ENCODE measurements around the gene PRDX2. TPM values are rescaled to one million over a fixed set of nuclear protein-coding genes. Genes with fewer than 3 reads are reported as not detected.

Gene PRDX2
- total RNA-seq, 1 donor from 2014 or later = 190 TPM

DNA sequence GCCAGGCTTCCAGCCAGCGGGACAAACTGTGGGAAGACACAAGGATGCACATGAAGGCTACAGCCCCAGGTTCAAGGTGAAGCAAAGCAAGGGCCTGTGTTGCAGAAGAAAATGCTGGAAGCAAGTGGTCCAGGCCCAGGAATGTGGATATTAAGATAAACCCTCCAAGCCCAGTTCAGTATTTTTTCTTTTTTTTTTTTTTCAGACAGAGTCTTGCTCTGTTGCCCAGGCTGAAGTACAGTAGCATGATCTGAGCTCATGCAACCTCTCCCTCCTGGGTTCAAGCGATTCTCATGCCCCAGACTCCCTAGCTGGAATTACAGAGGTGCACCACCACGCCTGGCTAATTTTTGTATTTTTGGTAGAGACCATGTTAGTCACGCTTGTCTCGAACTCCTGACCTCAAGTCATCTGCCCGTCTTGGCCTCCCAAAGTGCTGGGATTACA, 4.4 kb downstream of the PRDX2 start:
- TF ChIP-seq POLR2A (IDR thresholded peaks at IDR 0.05) (no peak), CTCF (IDR thresholded peaks at IDR 0.05) (no peak), POLR2AphosphoS5 (IDR thresholded peaks at IDR 0.05; ENCODE audit: insufficient read depth in 1 of 2, low read depth in 1 of 2) (no peak)

DNA sequence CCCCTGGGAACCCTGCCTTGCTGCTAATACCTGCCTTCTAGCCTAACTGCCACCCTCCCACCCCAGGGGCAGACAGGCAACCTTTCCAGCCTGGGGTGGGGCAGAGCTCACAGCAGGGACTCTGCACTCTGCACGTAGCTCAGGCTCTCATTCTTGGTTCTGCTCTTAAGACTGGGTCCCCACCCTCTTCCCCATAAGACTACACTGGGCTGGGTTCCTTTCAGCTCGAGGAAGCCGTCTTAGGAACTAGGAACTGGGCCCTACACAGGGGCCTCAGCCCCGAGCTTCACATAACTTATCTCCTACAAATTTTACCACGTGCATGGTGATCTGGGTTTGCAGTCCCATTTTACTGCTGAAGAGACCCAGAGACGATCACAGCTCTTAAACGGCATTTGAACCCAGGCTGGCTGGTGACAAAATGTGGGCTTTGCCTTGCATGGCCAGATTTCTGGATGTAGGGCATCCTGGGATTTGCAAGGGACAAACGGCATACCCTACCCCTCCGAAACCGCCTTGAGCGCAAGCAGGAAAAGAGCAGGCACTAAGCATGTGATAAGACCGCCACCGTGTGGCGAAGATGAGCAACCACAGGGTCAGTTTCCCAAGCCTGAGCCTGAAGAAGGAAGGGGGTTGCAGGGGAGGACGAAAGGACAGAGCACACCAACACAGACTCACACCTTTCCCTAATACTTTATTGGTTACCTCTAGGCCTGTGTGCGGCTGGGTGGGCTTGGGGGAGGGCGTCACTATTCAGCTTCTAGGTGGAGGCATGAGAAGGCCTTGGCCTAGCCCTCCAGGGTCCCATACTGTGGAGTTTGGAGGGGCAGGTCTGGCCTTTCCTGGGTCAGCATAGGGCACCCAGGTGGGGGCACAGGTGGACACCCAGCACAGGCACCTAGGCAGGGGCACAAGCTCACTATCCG, 5.2 kb downstream of the PRDX2 start:
- Histone ChIP-seq H3K36me3 (peaks cover 0 to 16% of the 10 kb centered on the region in 2 donors), H3K9me3 (no peaks in the 10 kb centered on the region), H3K4me1 (peaks cover 38% of the 10 kb centered on the region), H3K27ac (peak overlapping the region; percentile 65), H3K4me3 (no peak overlapping the region), H3K27me3 (no peaks in the 10 kb centered on the region)
- TF ChIP-seq POLR2A (IDR thresholded peaks at IDR 0.05) = no peak
- peak in 1 of 2 donors; percentile 73 for TF ChIP-seq POLR2AphosphoS5 (IDR thresholded peaks at IDR 0.05; ENCODE audit: insufficient read depth in 1 of 2, low read depth in 1 of 2)
- peak; percentile 95 to 98 (median 96) for TF ChIP-seq CTCF (IDR thresholded peaks at IDR 0.05)
- DNase-seq (ENCODE audit: extremely low spot score in 2 of 2) = peak in 1 of 2 donors; percentile 90
- intact Hi-C loops (cut with DNase I) = loop anchor here (1.0 kb wide), 1 partner anchor 18 kb away; no protein-coding TSS in a partner anchor

More for the DNA sequence above, 4.4 kb downstream of the PRDX2 start:
- intact Hi-C loops (cut with DNase I) = no loop called here
- Histone ChIP-seq H3K4me3 (no peak overlapping the region), H3K27ac (no peak overlapping the region), H3K9me3 (no peaks in the 10 kb centered on the region), H3K4me1 (peaks cover 44% of the 10 kb centered on the region), H3K36me3 (peaks cover 0 to 16% of the 10 kb centered on the region in 2 donors), H3K27me3 (no peaks in the 10 kb centered on the region)
- DNase-seq (ENCODE audit: extremely low spot score in 2 of 2) = no peak

- intact Hi-C loops (cut with DNase I) = no loop called here
- H3K4me3 ChIP-seq = no peak overlapping the region
- H3K4me1 ChIP-seq = peaks cover 23% of the 10 kb centered on the region
- H3K27me3 ChIP-seq = no peaks in the 10 kb centered on the region
- peak in 1 of 2 donors; percentile 86 for DNase-seq (ENCODE audit: extremely low spot score in 2 of 2)
- TF ChIP-seq POLR2AphosphoS5 (IDR thresholded peaks at IDR 0.05; ENCODE audit: insufficient read depth in 1 of 2, low read depth in 1 of 2) (no peak), CTCF (IDR thresholded peaks at IDR 0.05) (no peak), POLR2A (IDR thresholded peaks at IDR 0.05) (no peak)
- peaks cover 0 to 13% of the 10 kb centered on the region in 2 donors for H3K36me3 ChIP-seq
- H3K9me3 ChIP-seq = no peaks in the 10 kb centered on the region
- peak overlapping the region; percentile 97 for H3K27ac ChIP-seq
These were observed 6.6 kb downstream of the PRDX2 start for GRCh38 chr19:12794971-12795381.

DNA sequence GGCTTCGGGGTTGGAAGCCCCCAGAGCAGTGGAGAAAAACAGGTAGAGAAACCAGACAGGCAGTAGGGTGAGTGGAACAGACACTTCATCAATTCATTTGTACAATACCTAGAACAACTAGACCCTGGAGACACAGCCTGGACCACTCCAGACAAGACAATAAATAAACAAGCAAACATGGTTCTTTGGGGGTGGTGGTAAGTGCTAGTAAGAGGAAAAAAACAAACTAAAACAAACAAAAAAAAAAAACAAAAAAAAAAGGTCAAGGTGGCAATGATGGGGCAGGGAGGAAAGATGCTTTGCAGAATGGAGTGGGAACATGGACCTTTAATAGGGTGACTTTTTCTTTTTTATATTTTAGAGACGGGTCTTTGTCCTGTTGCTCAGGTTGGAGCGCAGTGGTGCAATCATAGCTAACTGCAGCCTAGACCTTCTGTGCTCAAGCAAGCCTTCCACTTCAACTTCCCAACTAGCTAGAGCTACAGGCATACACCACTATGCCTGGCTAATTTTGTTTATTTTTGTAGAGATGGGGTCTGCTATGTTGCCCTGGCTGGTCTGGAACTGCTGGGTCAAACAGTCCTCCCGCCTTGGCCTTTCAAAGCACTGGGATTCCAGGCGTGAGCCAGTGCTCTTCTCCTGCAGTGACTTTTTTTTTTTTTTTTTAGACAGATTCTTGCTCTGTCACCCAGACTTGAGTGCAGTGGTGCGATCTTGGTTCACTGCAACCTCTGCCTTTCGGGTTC, 7.2 kb downstream of the PRDX2 start:
- Histone ChIP-seq H3K36me3 (peaks cover 0 to 7% of the 10 kb centered on the region in 2 donors), H3K27me3 (no peaks in the 10 kb centered on the region), H3K4me3 (peak overlapping the region; percentile 85 to 96), H3K9me3 (no peaks in the 10 kb centered on the region), H3K27ac (peak overlapping the region; percentile 97), H3K4me1 (peaks cover 21% of the 10 kb centered on the region)
- peak in 1 of 2 donors; percentile 89 for DNase-seq (ENCODE audit: extremely low spot score in 2 of 2)
- intact Hi-C loops (cut with DNase I) = no loop called here
- TF ChIP-seq POLR2A (IDR thresholded peaks at IDR 0.05) = no peak
- no peak for TF ChIP-seq CTCF (IDR thresholded peaks at IDR 0.05)
- TF ChIP-seq POLR2AphosphoS5 (IDR thresholded peaks at IDR 0.05; ENCODE audit: insufficient read depth in 1 of 2, low read depth in 1 of 2) = no peak

All from vagina (tissue), 2 donors.